ENCODE data around the gene EEIG1. TPM values are rescaled to one million over a fixed set of nuclear protein-coding genes. Genes with fewer than 3 reads are reported as not detected.

Gene EEIG1
- polyA plus RNA-seq, 1 donor = 55.2 TPM

DNA sequence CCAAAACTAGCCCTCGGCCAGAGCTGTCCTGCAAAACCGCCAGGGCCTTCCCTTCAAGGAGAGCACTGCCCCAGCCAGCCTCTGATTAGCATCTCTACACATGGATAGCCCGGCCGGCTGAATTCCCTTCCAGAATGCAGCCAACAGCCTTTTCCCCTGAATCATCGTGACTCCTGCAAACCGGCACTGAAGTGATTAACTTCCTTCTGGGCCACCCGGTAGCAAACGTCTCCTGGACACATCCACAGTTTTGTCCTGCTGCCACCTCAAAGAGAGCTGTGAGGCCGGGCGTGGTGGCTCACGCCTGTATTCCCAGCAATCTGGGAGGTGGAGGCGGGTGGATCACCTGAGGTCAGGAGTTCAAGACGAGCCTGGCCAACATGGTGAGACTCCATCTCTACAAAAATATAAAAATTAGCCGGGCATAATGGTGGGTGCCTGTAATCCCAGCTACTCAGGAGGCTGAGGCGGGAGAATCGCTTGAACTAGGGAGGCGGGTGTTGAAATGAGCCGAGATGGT lies 21.1 kb upstream of the EEIG1 start:
- Histone ChIP-seq H3K4me1 (ENCODE audit: control insufficient read depth, insufficient read depth, low read length) (no peaks in the 10 kb centered on the region), H3K9me3 (ENCODE audit: control insufficient read depth, low read depth, low read length) (no peaks in the 10 kb centered on the region), H3K4me3 (ENCODE audit: low read length) (no peak overlapping the region), H3K36me3 (ENCODE audit: control insufficient read depth, insufficient read depth, low read length) (no peaks in the 10 kb centered on the region), H3K27ac (ENCODE audit: low read length) (no peak overlapping the region), H3K27me3 (ENCODE audit: control insufficient read depth, insufficient read depth, low read length) (no peaks in the 10 kb centered on the region)
- DNase-seq = no peak
- WGBS (ENCODE audit: insufficient coverage, low lambda C conversion rate) = no CpG with 5 or more reads among the region's 18 CpGs

DNA sequence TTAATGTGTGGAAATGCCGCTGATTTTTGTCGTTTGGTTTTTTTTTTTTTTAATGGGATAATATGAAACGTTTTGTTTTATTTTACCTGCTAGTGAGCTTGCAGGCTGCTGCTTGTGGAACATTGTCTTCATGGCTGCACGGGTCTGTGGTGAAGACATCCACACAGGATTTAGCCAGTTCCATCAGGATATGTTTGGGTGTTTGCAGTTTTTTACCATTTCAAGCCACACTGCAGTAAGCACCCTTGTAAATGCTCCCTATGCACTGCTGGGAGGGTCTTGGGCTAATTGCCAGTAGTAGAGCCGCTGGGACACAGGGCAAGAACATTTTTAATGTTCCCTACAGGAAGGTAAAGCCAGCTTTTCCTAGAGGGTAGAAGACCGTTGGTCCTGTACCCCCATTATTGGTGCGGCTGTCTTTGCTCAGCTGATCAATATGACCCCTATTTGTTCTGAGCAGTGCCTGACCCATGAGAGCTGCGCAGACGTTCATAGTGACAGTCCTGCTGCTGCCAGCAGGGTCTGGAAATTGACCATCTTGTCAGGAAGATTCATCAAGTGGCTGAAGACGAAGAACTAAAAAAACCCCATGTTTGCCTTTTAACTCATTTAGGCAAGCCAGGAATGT lies 20.5 kb upstream of the EEIG1 start:
- Histone ChIP-seq H3K36me3 (ENCODE audit: control insufficient read depth, insufficient read depth, low read length) (no peaks in the 10 kb centered on the region), H3K9me3 (ENCODE audit: control insufficient read depth, low read depth, low read length) (no peaks in the 10 kb centered on the region), H3K4me3 (ENCODE audit: low read length) (no peak overlapping the region), H3K27ac (ENCODE audit: low read length) (no peak overlapping the region), H3K4me1 (ENCODE audit: control insufficient read depth, insufficient read depth, low read length) (no peaks in the 10 kb centered on the region), H3K27me3 (ENCODE audit: control insufficient read depth, insufficient read depth, low read length) (no peaks in the 10 kb centered on the region)
- WGBS (ENCODE audit: insufficient coverage, low lambda C conversion rate) = 100% methylated on average over 2 of the region's 10 CpGs
- DNase-seq = no peak

DNA sequence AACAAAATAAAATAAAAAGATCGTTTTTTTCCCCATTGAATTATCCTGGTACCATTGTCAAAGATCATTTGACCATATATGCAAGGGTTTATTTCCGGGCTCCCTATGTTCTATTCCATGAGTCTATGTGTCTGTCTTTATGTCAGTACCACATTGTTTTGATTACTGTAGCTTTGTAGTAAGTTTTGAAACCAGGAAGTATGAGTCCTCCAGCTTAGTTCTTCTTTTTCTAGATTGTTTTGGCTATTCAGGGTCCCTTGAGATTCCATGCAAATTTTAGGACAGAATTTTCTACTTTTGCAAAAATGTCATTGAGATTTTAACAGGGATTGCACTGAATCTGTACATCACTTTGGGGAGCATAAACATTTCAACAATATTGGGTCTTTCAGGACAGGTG lies 18.7 kb upstream of the EEIG1 start:
- Histone ChIP-seq H3K27ac (ENCODE audit: low read length) (no peak overlapping the region), H3K4me1 (ENCODE audit: control insufficient read depth, insufficient read depth, low read length) (no peaks in the 10 kb centered on the region), H3K27me3 (ENCODE audit: control insufficient read depth, insufficient read depth, low read length) (no peaks in the 10 kb centered on the region), H3K4me3 (ENCODE audit: low read length) (no peak overlapping the region), H3K36me3 (ENCODE audit: control insufficient read depth, insufficient read depth, low read length) (no peaks in the 10 kb centered on the region), H3K9me3 (ENCODE audit: control insufficient read depth, low read depth, low read length) (no peaks in the 10 kb centered on the region)
- DNase-seq = no peak
- WGBS (ENCODE audit: insufficient coverage, low lambda C conversion rate) = 93% methylated on average over 2 of the region's 2 CpGs

GRCh38 chr9:127993721-127994120 lies 12.9 kb upstream of the EEIG1 start:
- H3K4me3 ChIP-seq (ENCODE audit: low read length) = no peak overlapping the region
- H3K27me3 ChIP-seq (ENCODE audit: control insufficient read depth, insufficient read depth, low read length) = no peaks in the 10 kb centered on the region
- 33% methylated on average over 1 of the region's 4 CpGs for WGBS (ENCODE audit: insufficient coverage, low lambda C conversion rate)

DNA sequence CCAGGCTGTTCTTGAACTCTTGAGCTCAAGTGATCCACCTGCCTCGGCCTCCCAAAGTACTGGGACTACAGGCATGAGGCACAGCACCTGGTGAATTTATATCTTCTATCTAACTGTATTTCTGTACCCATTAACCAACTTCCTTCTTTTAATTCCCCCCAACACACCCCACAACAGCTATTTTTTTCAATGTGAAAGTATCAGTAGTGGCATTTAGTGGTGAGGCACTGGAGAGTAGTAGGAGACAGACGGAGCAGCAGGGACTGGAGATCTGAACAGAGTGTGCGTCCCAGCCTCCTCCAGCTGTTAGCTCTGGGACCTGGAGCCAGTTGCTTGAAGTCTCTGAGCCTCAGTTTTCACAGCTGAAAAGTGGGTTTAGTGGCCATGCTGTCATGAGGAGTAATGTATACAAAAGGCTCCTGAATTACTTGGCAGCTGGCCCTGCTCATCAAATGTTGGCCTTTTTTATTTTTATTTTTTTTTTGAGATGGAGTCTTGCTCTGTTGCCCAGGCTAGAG lies 11.0 kb upstream of the EEIG1 start:
- Histone ChIP-seq H3K36me3 (ENCODE audit: control insufficient read depth, insufficient read depth, low read length) (no peaks in the 10 kb centered on the region), H3K4me1 (ENCODE audit: control insufficient read depth, insufficient read depth, low read length) (peaks cover 32% of the 10 kb centered on the region), H3K27me3 (ENCODE audit: control insufficient read depth, insufficient read depth, low read length) (no peaks in the 10 kb centered on the region), H3K9me3 (ENCODE audit: control insufficient read depth, low read depth, low read length) (no peaks in the 10 kb centered on the region), H3K27ac (ENCODE audit: low read length) (peak overlapping the region; percentile 90), H3K4me3 (ENCODE audit: low read length) (no peak overlapping the region)
- no CpG with 5 or more reads among the region's 3 CpGs for WGBS (ENCODE audit: insufficient coverage, low lambda C conversion rate)
- DNase-seq = no peak

More at GRCh38 chr9:127993721-127994120, 12.9 kb upstream of the EEIG1 start:
- Histone ChIP-seq H3K27ac (ENCODE audit: low read length) (no peak overlapping the region), H3K9me3 (ENCODE audit: control insufficient read depth, low read depth, low read length) (no peaks in the 10 kb centered on the region), H3K4me1 (ENCODE audit: control insufficient read depth, insufficient read depth, low read length) (peaks cover 28% of the 10 kb centered on the region), H3K36me3 (ENCODE audit: control insufficient read depth, insufficient read depth, low read length) (no peaks in the 10 kb centered on the region)
- DNase-seq = no peak

DNA sequence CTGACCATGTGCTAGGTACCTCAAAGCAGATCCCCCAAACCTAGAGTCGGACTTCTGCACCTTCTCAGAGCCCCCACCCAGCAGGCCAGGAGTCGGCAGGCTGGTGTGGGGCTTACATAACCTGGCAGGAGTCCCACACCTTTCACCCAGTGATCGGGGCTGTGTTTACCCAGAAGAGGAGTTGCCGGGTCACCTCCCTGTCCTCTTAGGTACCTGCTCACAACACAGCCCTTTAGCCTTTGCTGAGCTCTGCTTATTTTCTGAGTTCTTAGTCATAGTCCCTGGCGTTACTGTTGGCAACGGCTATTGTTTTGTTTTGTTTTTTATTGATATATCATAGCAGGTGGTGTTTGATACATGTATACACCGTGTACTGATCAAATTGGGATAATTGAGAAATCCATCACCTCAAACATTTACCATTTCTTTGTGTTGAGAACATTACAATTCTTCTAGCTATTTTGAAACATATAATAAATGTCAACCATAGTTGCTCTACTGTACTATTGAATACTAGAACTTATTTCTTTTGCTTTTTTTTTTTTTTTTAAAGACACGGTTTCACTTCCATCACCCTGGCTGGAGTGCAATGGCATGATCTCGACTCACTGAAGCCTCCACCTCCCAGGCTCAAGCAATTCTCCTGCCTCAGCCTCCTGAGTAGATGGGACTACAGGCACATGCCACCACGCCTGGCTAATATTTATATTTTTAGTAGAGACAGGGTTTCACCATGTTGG lies 10.4 kb upstream of the EEIG1 start:
- H3K4me3 ChIP-seq (ENCODE audit: low read length) = no peak overlapping the region
- no peaks in the 10 kb centered on the region for H3K36me3 ChIP-seq (ENCODE audit: control insufficient read depth, insufficient read depth, low read length)
- DNase-seq = peak; percentile 92 to 96
- 4% methylated on average over 3 of the region's 10 CpGs for WGBS (ENCODE audit: insufficient coverage, low lambda C conversion rate)
- H3K27ac ChIP-seq (ENCODE audit: low read length) = peak overlapping the region; percentile 90
- H3K4me1 ChIP-seq (ENCODE audit: control insufficient read depth, insufficient read depth, low read length) = peaks cover 32% of the 10 kb centered on the region
- no peaks in the 10 kb centered on the region for H3K9me3 ChIP-seq (ENCODE audit: control insufficient read depth, low read depth, low read length)
- no peaks in the 10 kb centered on the region for H3K27me3 ChIP-seq (ENCODE audit: control insufficient read depth, insufficient read depth, low read length)

DNA sequence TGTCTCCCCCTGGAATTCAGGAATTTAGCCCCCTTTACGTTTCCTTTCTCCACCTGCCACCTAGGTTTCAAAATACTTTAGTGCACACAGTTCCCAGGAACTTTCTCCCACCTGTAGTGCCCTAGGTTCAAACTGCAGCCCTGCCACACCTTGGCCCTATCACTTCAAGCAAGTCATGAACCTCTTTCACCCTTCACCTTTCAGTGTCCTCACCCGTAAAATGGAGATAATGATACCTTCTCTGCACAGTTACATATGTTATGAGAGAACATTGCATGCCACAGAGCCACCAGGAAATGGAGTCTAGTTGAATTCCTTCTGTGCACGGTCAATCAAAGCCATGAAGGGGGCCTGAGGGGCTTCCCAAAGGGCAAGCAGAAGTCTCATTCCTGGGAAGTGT lies 9.8 kb upstream of the EEIG1 start:
- Histone ChIP-seq H3K4me1 (ENCODE audit: control insufficient read depth, insufficient read depth, low read length) (peaks cover 32% of the 10 kb centered on the region), H3K4me3 (ENCODE audit: low read length) (no peak overlapping the region), H3K9me3 (ENCODE audit: control insufficient read depth, low read depth, low read length) (no peaks in the 10 kb centered on the region), H3K27me3 (ENCODE audit: control insufficient read depth, insufficient read depth, low read length) (no peaks in the 10 kb centered on the region), H3K36me3 (ENCODE audit: control insufficient read depth, insufficient read depth, low read length) (no peaks in the 10 kb centered on the region), H3K27ac (ENCODE audit: low read length) (peak overlapping the region; percentile 90)
- peak; percentile 82 to 87 for DNase-seq
- WGBS (ENCODE audit: insufficient coverage, low lambda C conversion rate) = no CpG with 5 or more reads among the region's 3 CpGs

- Histone ChIP-seq H3K4me1 (ENCODE audit: control insufficient read depth, insufficient read depth, low read length) (peaks cover 38% of the 10 kb centered on the region), H3K36me3 (ENCODE audit: control insufficient read depth, insufficient read depth, low read length) (no peaks in the 10 kb centered on the region), H3K9me3 (ENCODE audit: control insufficient read depth, low read depth, low read length) (no peaks in the 10 kb centered on the region), H3K4me3 (ENCODE audit: low read length) (no peak overlapping the region), H3K27me3 (ENCODE audit: control insufficient read depth, insufficient read depth, low read length) (no peaks in the 10 kb centered on the region), H3K27ac (ENCODE audit: low read length) (peak overlapping the region; percentile 24)
- DNase-seq = peak in 1 of 2 donors; percentile 83
- 67% methylated on average over 1 of the region's 4 CpGs for WGBS (ENCODE audit: insufficient coverage, low lambda C conversion rate)
Observed at GRCh38 chr9:127989094-127989493, 8.3 kb upstream of the EEIG1 start.

GRCh38 chr9:127987103-127987614 lies 6.4 kb upstream of the EEIG1 start:
- Histone ChIP-seq H3K4me1 (ENCODE audit: control insufficient read depth, insufficient read depth, low read length) (peaks cover 38% of the 10 kb centered on the region), H3K9me3 (ENCODE audit: control insufficient read depth, low read depth, low read length) (no peaks in the 10 kb centered on the region), H3K27me3 (ENCODE audit: control insufficient read depth, insufficient read depth, low read length) (no peaks in the 10 kb centered on the region), H3K4me3 (ENCODE audit: low read length) (no peak overlapping the region), H3K27ac (ENCODE audit: low read length) (no peak overlapping the region), H3K36me3 (ENCODE audit: control insufficient read depth, insufficient read depth, low read length) (no peaks in the 10 kb centered on the region)
- DNase-seq = no peak
- WGBS (ENCODE audit: insufficient coverage, low lambda C conversion rate) = no CpG with 5 or more reads among the region's 9 CpGs

GRCh38 chr9:127985011-127985410 lies 4.2 kb upstream of the EEIG1 start:
- Histone ChIP-seq H3K27ac (ENCODE audit: low read length) (no peak overlapping the region), H3K27me3 (ENCODE audit: control insufficient read depth, insufficient read depth, low read length) (no peaks in the 10 kb centered on the region), H3K36me3 (ENCODE audit: control insufficient read depth, insufficient read depth, low read length) (no peaks in the 10 kb centered on the region), H3K4me3 (ENCODE audit: low read length) (no peak overlapping the region), H3K4me1 (ENCODE audit: control insufficient read depth, insufficient read depth, low read length) (peaks cover 29% of the 10 kb centered on the region), H3K9me3 (ENCODE audit: control insufficient read depth, low read depth, low read length) (no peaks in the 10 kb centered on the region)
- whole genome bisulfite sequencing (ENCODE audit: insufficient coverage, low lambda C conversion rate) = 38% methylated on average over 1 of the region's 3 CpGs
- peak in 1 of 2 donors; percentile 80 for DNase-seq
